GM19240 (cell line): ENCODE measurements around the gene PIM3.

ENCODE experiments used
- DNase-seq: peaks from one replicate; pipeline ENCODE4 v3.0.0; 2011; ENCODE audit warnings: low spot score; ENCODE audit not compliant: insufficient read length

Gene PIM3

GRCh38 chr22:49960159-49961004, at the start of gene PIM3:
Gene PIM3, plus strand, starts transcription at chr22:49960772. Its CDS starts 176 bp downstream, at chr22:49960948.
- DNase-seq: peak; percentile 100

GRCh38 chr22:49911881-49912625, 48.5 kb upstream of the PIM3 start:
- DNase-seq: no peak

GRCh38 chr22:49913026-49913425, 47.5 kb upstream of the PIM3 start:
- no peak for DNase-seq

- no peak for DNase-seq
Measured at GRCh38 chr22:49913446-49913845, 47.1 kb upstream of the PIM3 start.

- DNase-seq: no peak
Measured at GRCh38 chr22:49914256-49914655, 46.3 kb upstream of the PIM3 start.

- DNase-seq: no peak
Measured at GRCh38 chr22:49915610-49916009, 45.0 kb upstream of the PIM3 start.

GRCh38 chr22:49916831-49917230, 43.7 kb upstream of the PIM3 start:
- no peak for DNase-seq

- peak; percentile 98 for DNase-seq
Measured at GRCh38 chr22:49917974-49918910, 42.3 kb upstream of the PIM3 start, which contains the start of the genes ALG12 and CRELD2. Gene ALG12, minus strand, starts transcription at chr22:49918438. Its CDS starts 4,673 bp downstream, at chr22:49913765. Gene CRELD2, plus strand, starts transcription at chr22:49918634. Its CDS starts 136 bp downstream, at chr22:49918770.

GRCh38 chr22:49918911-49919881, 41.4 kb upstream of the PIM3 start:
- no peak for DNase-seq

- DNase-seq: no peak
Measured at GRCh38 chr22:49920859-49921258, 39.7 kb upstream of the PIM3 start.

- DNase-seq: no peak
Measured at GRCh38 chr22:49921508-49922278, 38.9 kb upstream of the PIM3 start.

GRCh38 chr22:49922484-49922883, 38.1 kb upstream of the PIM3 start:
- no peak for DNase-seq

GRCh38 chr22:49922926-49923325, 37.6 kb upstream of the PIM3 start:
- no peak for DNase-seq

GRCh38 chr22:49923445-49923844, 37.1 kb upstream of the PIM3 start:
- DNase-seq: no peak

- DNase-seq: no peak
Measured at GRCh38 chr22:49924113-49924833, 36.3 kb upstream of the PIM3 start.

- peak; percentile 73 for DNase-seq
Measured at GRCh38 chr22:49925525-49926128, 34.9 kb upstream of the PIM3 start.

- no peak for DNase-seq
Measured at GRCh38 chr22:49926916-49927315, 33.7 kb upstream of the PIM3 start.

GRCh38 chr22:49927483-49928184, 32.9 kb upstream of the PIM3 start:
- DNase-seq: no peak
